Endothelial cell (in vitro differentiated cells): ENCODE results near the gene PKP2. TPM values are rescaled to one million over a fixed set of nuclear protein-coding genes. Genes with fewer than 3 reads are reported as not detected.

Experiments used
- DNase-seq: peaks from one replicate; pipeline ENCODE4 v3.0.0; 2021; ENCODE audit warnings: low spot score
- H3K27ac Mint-ChIP-seq: one replicate; pipeline ENCODE4 v1.8.0; 2021; ENCODE audit warnings: mixed read lengths, inconsistent platforms; ENCODE audit not compliant: unreplicated experiment
- H3K27me3 Mint-ChIP-seq: one replicate; pipeline ENCODE4 v1.8.0; 2021; ENCODE audit warnings: mild to moderate bottlenecking, moderate library complexity, mixed read lengths, inconsistent platforms; ENCODE audit not compliant: unreplicated experiment
- H3K36me3 Mint-ChIP-seq: one replicate; pipeline ENCODE4 v1.8.0; 2021; ENCODE audit warnings: mild to moderate bottlenecking, low read depth, mixed read lengths, inconsistent platforms; ENCODE audit not compliant: unreplicated experiment
- H3K4me1 Mint-ChIP-seq: one replicate; pipeline ENCODE4 v1.8.0; 2021; ENCODE audit warnings: mild to moderate bottlenecking, mixed read lengths, inconsistent platforms; ENCODE audit not compliant: unreplicated experiment
- H3K4me3 Mint-ChIP-seq: one replicate; pipeline ENCODE4 v1.8.0; 2021; ENCODE audit warnings: mild to moderate bottlenecking, mixed read lengths, inconsistent platforms; ENCODE audit not compliant: unreplicated experiment
- H3K9me3 Mint-ChIP-seq: one replicate; pipeline ENCODE4 v1.8.0; 2021; ENCODE audit warnings: mixed read lengths, inconsistent platforms; ENCODE audit not compliant: unreplicated experiment
- CTCF ChIP-seq: fragments of 200-600 bp; sonication (generic); IDR thresholded peaks from one replicate; pipeline ENCODE4 v1.5.0; 2021; ENCODE audit warnings: antibody characterized with exemption; ENCODE audit not compliant: unreplicated experiment
- total RNA-seq: library from RNA; stranded (reverse); fragmentation: NEBNext Ultra II Directional; extraction: Animal tissue kit (Norgen Biotek cat#: 25700); gene quantifications from one replicate; pipeline ENCODE4 v1.2.1, GENCODE V29; 2021; ENCODE audit not compliant: unreplicated experiment

Gene PKP2
- total RNA-seq, 1 donor from 2014 or later: 9.0 TPM

GRCh38 chr12:32854097-32854496, 42.5 kb downstream of the PKP2 start:
- no peaks in the 10 kb centered on the region for H3K4me1 Mint-ChIP-seq
- no peak for TF ChIP-seq CTCF
- H3K4me3 Mint-ChIP-seq: no peak overlapping the region
- no peaks in the 10 kb centered on the region for H3K27me3 Mint-ChIP-seq
- no peak for DNase-seq
- H3K36me3 Mint-ChIP-seq: no peaks in the 10 kb centered on the region
- peaks cover 3% of the 10 kb centered on the region for H3K9me3 Mint-ChIP-seq
- H3K27ac Mint-ChIP-seq: no peak overlapping the region

- H3K36me3 Mint-ChIP-seq: no peaks in the 10 kb centered on the region
- H3K27ac Mint-ChIP-seq: no peak overlapping the region
- H3K9me3 Mint-ChIP-seq: peaks cover 3% of the 10 kb centered on the region
Observed at GRCh38 chr12:32847287-32847686, 49.3 kb downstream of the PKP2 start.

GRCh38 chr12:32846053-32846452, 50.5 kb downstream of the PKP2 start:
- Mint-ChIP-seq H3K36me3 (no peaks in the 10 kb centered on the region), H3K27me3 (peaks cover 2% of the 10 kb centered on the region), H3K9me3 (no peaks in the 10 kb centered on the region), H3K4me3 (no peak overlapping the region), H3K27ac (no peak overlapping the region), H3K4me1 (peaks cover 8% of the 10 kb centered on the region)
- no peak for TF ChIP-seq CTCF
- DNase-seq: no peak

More at GRCh38 chr12:32847287-32847686, 49.3 kb downstream of the PKP2 start:
- Mint-ChIP-seq H3K4me1 (peaks cover 8% of the 10 kb centered on the region), H3K27me3 (peaks cover 2% of the 10 kb centered on the region), H3K4me3 (no peak overlapping the region)
- DNase-seq: no peak
- no peak for TF ChIP-seq CTCF

GRCh38 chr12:32843528-32844095, 53.0 kb downstream of the PKP2 start:
- DNase-seq: no peak
- H3K9me3 Mint-ChIP-seq: no peaks in the 10 kb centered on the region
- H3K4me1 Mint-ChIP-seq: peaks cover 8% of the 10 kb centered on the region
- no peak for TF ChIP-seq CTCF
- H3K27ac Mint-ChIP-seq: no peak overlapping the region
- peaks cover 2% of the 10 kb centered on the region for H3K27me3 Mint-ChIP-seq
- H3K36me3 Mint-ChIP-seq: no peaks in the 10 kb centered on the region
- H3K4me3 Mint-ChIP-seq: no peak overlapping the region

- no peak for DNase-seq
Observed at GRCh38 chr12:32841061-32841460, 55.5 kb downstream of the PKP2 start.

More at GRCh38 chr12:32841061-32841460, 55.5 kb downstream of the PKP2 start:
- no peak overlapping the region for H3K4me3 Mint-ChIP-seq
- TF ChIP-seq CTCF: no peak
- no peaks in the 10 kb centered on the region for H3K9me3 Mint-ChIP-seq
- H3K4me1 Mint-ChIP-seq: peaks cover 8% of the 10 kb centered on the region
- H3K27ac Mint-ChIP-seq: no peak overlapping the region
- no peaks in the 10 kb centered on the region for H3K27me3 Mint-ChIP-seq
- H3K36me3 Mint-ChIP-seq: no peaks in the 10 kb centered on the region
